H9 (cell line): ENCODE data around the gene LINGO3. TPM values are rescaled to one million over a fixed set of nuclear protein-coding genes. Genes with fewer than 3 reads are reported as not detected.

Experiments used
- DNase-seq: peaks from one replicate; pipeline ENCODE4 v3.0.0-alpha.2; 2017
- H2AFZ ChIP-seq: one replicate; pipeline ENCODE4 v1.6.1; 2013; ENCODE audit warnings: mild to moderate bottlenecking, low read length, control low read depth, moderate library complexity
- H2AK5ac ChIP-seq: 2 replicates; pipeline ENCODE4 v1.6.1; 2013; ENCODE audit warnings: low read length, control low read depth, mixed read lengths; ENCODE audit not compliant: insufficient read length
- H2BK120ac ChIP-seq: one replicate; pipeline ENCODE4 v1.6.1; 2013; ENCODE audit warnings: low read depth, mild to moderate bottlenecking, low read length, control low read depth, inconsistent platforms; ENCODE audit not compliant: poor library complexity, severe bottlenecking
- H2BK12ac ChIP-seq: 2 replicates; pipeline ENCODE4 v1.6.1; 2013; ENCODE audit warnings: low read length, control low read depth, mixed read lengths, low read depth; ENCODE audit not compliant: insufficient read length
- H2BK15ac ChIP-seq: 2 replicates; pipeline ENCODE4 v1.6.1; 2013; ENCODE audit warnings: low read depth, low read length, control low read depth
- H2BK20ac ChIP-seq: one replicate; pipeline ENCODE4 v1.6.1; 2013; ENCODE audit warnings: low read depth, mild to moderate bottlenecking, low read length, control low read depth, inconsistent platforms; ENCODE audit not compliant: poor library complexity, severe bottlenecking
- H2BK5ac ChIP-seq: 2 replicates; pipeline ENCODE4 v1.6.1; 2013; ENCODE audit warnings: low read length, control low read depth, mixed read lengths; ENCODE audit not compliant: insufficient read length
- H3K14ac ChIP-seq: 2 replicates; pipeline ENCODE4 v1.6.1; 2013; ENCODE audit warnings: low read length, control low read depth; ENCODE audit not compliant: insufficient read depth
- H3K18ac ChIP-seq: 2 replicates; pipeline ENCODE4 v1.6.1; 2013; ENCODE audit warnings: low read depth, mild to moderate bottlenecking, mixed read lengths, low read length, control low read depth; ENCODE audit not compliant: insufficient read length
- H3K23ac ChIP-seq: 2 replicates; pipeline ENCODE4 v1.6.1; 2013; ENCODE audit warnings: low read length, control low read depth, mixed read lengths, low read depth; ENCODE audit not compliant: insufficient read length
- H3K23me2 ChIP-seq: 2 replicates; pipeline ENCODE4 v1.6.1; 2013; ENCODE audit warnings: low read depth, mild to moderate bottlenecking, mixed read lengths, low read length, control low read depth; ENCODE audit not compliant: insufficient read length, poor library complexity, severe bottlenecking
- H3K27ac ChIP-seq: 2 replicates; pipeline ENCODE4 v1.5.1; 2013; ENCODE audit warnings: low read length, control low read depth, mixed read lengths, low read depth; ENCODE audit not compliant: insufficient read length
- H3K27me3 ChIP-seq: 2 replicates; pipeline ENCODE4 v1.6.1; 2013; ENCODE audit warnings: low read length, control low read depth, inconsistent platforms; ENCODE audit not compliant: insufficient read depth
- H3K4ac ChIP-seq: 2 replicates; pipeline ENCODE4 v1.6.1; 2013; ENCODE audit warnings: low read depth, mild to moderate bottlenecking, control low read depth, inconsistent platforms, low read length, moderate library complexity
- H3K4me1 ChIP-seq: 2 replicates; pipeline ENCODE4 v1.6.1; 2013; ENCODE audit warnings: low read length, control low read depth, inconsistent platforms; ENCODE audit not compliant: insufficient read depth
- H3K4me2 ChIP-seq: 2 replicates; pipeline ENCODE4 v1.6.1; 2013; ENCODE audit warnings: low read length, control low read depth, mixed read lengths; ENCODE audit not compliant: insufficient read length, insufficient read depth
- H3K56ac ChIP-seq: 2 replicates; pipeline ENCODE4 v1.6.1; 2013; ENCODE audit warnings: low read depth, mild to moderate bottlenecking, mixed read lengths, low read length, control low read depth; ENCODE audit not compliant: insufficient read length
- H3K79me1 ChIP-seq: 2 replicates; pipeline ENCODE4 v1.6.1; 2013; ENCODE audit warnings: low read depth, mild to moderate bottlenecking, moderate library complexity, low read length, control low read depth, inconsistent platforms; ENCODE audit not compliant: insufficient read depth, poor library complexity, severe bottlenecking
- H3K79me2 ChIP-seq: 2 replicates; pipeline ENCODE4 v1.6.1; 2013; ENCODE audit warnings: low read length, control low read depth, inconsistent platforms; ENCODE audit not compliant: insufficient read depth
- H3K9ac ChIP-seq: 2 replicates; pipeline ENCODE4 v1.6.1; 2013; ENCODE audit warnings: low read length, control low read depth, mixed read lengths; ENCODE audit not compliant: insufficient read length; ENCODE audit errors: extremely low read depth
- H3K9me3 ChIP-seq: one replicate; pipeline ENCODE4 v1.6.1; 2013; ENCODE audit warnings: low read depth, low read length, inconsistent platforms; ENCODE audit not compliant: control insufficient read depth
- H3T11ph ChIP-seq: one replicate; pipeline ENCODE4 v1.6.1; 2013; ENCODE audit warnings: mild to moderate bottlenecking, low read length, control low read depth, inconsistent platforms
- H4K20me1 ChIP-seq: one replicate; pipeline ENCODE4 v1.6.1; 2013; ENCODE audit not compliant: control insufficient read depth, insufficient read length, insufficient read depth
- H4K5ac ChIP-seq: 2 replicates; pipeline ENCODE4 v1.6.1; 2013; ENCODE audit warnings: low read depth, mild to moderate bottlenecking, mixed read lengths, low read length, control low read depth; ENCODE audit not compliant: insufficient read length
- H4K8ac ChIP-seq: replicated peaks from 2 replicates; pipeline ENCODE4 v1.6.1; 2013; ENCODE audit warnings: low read length, control low read depth, mixed read lengths, low read depth; ENCODE audit not compliant: insufficient read length
- H4K91ac ChIP-seq: 2 replicates; pipeline ENCODE4 v1.6.1; 2013; ENCODE audit warnings: low read depth, mild to moderate bottlenecking, moderate library complexity, mixed read lengths, low read length, control low read depth; ENCODE audit not compliant: insufficient read length
- H3K27ac Mint-ChIP-seq, 3 experiments: 2 replicates in 2 of 3; 3 replicates in 1 of 3; pipeline ENCODE4 v1.8.0; 2020 to 2021; ENCODE audit warnings: mixed read lengths in 3 of 3, mild to moderate bottlenecking in 1 of 3, moderate library complexity in 1 of 3
- H3K27me3 Mint-ChIP-seq: 2 replicates; pipeline ENCODE4 v1.8.0; 2021; ENCODE audit warnings: low read depth, mild to moderate bottlenecking, moderate library complexity, mixed read lengths
- H3K36me3 Mint-ChIP-seq, 3 experiments: 2 replicates in 2 of 3; 3 replicates in 1 of 3; pipeline ENCODE4 v1.8.0; 2020 to 2021; ENCODE audit warnings: low read depth in 3 of 3, mixed read lengths in 3 of 3; ENCODE audit not compliant: insufficient read depth in 1 of 3
- H3K4me1 Mint-ChIP-seq, 2 experiments: 2 replicates each; pipeline ENCODE4 v1.8.0; 2020; ENCODE audit warnings: mixed read lengths in 2 of 2
- H3K4me3 Mint-ChIP-seq, 2 experiments: 2 replicates in 1 of 2; 3 replicates in 1 of 2; pipeline ENCODE4 v1.8.0; 2020 to 2021; ENCODE audit warnings: mild to moderate bottlenecking in 2 of 2, mixed read lengths in 2 of 2, moderate library complexity in 1 of 2
- H3K9me3 Mint-ChIP-seq, 2 experiments: 2 replicates in 1 of 2; 3 replicates in 1 of 2; pipeline ENCODE4 v1.8.0; 2020; ENCODE audit warnings: mild to moderate bottlenecking in 2 of 2, mixed read lengths in 2 of 2, moderate library complexity in 1 of 2
- WGBS: extraction: QIAGEN DNeasy Blood & Tissue Kit; methylation state at CpG from one replicate; pipeline ENCODE4 v1.1.7; 2013; ENCODE audit warnings: missing lambda C conversion rate, low lambda C conversion rate, mixed read lengths; ENCODE audit not compliant: insufficient read length; ENCODE audit errors: extremely low coverage; 5-methylcytosine and 5-hydroxymethylcytosine counted together
- total RNA-seq: library from RNA; stranded (reverse); gene quantifications from 2 replicates; pipeline ENCODE4 v1.2.1, GENCODE V29; 2021
- TF ChIP-seq, protein P1 (sequence below): fragments of 200-600 bp; sonication (generic); conservative IDR thresholded peaks from 3 replicates; pipeline ENCODE4 v1.8.0; 2021; ENCODE audit warnings: antibody characterized with exemption, mild to moderate bottlenecking

Gene LINGO3
- total RNA-seq, 1 experiment from 2014 or later: 0.28 TPM

GRCh38 chr19:2291185-2291751 lies 16.7 kb downstream of the LINGO3 start:
- Histone ChIP-seq H2AK5ac (no peak overlapping the region), H2BK12ac (no peak overlapping the region), H2BK20ac (no peak overlapping the region), H3K79me2 (no peaks in the 10 kb centered on the region), H2BK120ac (no peak overlapping the region), H3K27ac (no peak overlapping the region), H3K56ac (no peak overlapping the region), H4K8ac (no peak overlapping the region), H3K4ac (no peak overlapping the region), H3K23ac (no peak overlapping the region), H3K79me1 (no peaks in the 10 kb centered on the region), H3K9ac (no peak overlapping the region), H3K4me1 (no peaks in the 10 kb centered on the region), H3K9me3 (no peaks in the 10 kb centered on the region), H3K4me2 (peak overlapping the region; percentile 65), H3K23me2 (no peaks in the 10 kb centered on the region), H2BK15ac (no peak overlapping the region; the same call in 1 of the 2 replicates), H3K14ac (no peak overlapping the region), H4K20me1 (no peaks in the 10 kb centered on the region), H4K5ac (no peak overlapping the region), H4K91ac (no peak overlapping the region), H3K18ac (no peak overlapping the region), H2BK5ac (no peak overlapping the region), H3T11ph (no peak overlapping the region), H2AFZ (no peak overlapping the region), H3K27me3 (peaks cover 35% of the 10 kb centered on the region; the same call in 1 of the 2 replicates)
- Mint-ChIP-seq H3K27ac (no peak overlapping the region), H3K4me3 (peak overlapping the region; percentile 42 to 64), H3K36me3 (peaks cover 0 to 7% (median 4%) of the 10 kb centered on the region in 3 experiments; a peak in 3 of 7 replicates), H3K27me3 (peaks cover 95% of the 10 kb centered on the region), H3K4me1 (peaks cover 7 to 21% of the 10 kb centered on the region in 2 experiments; a peak in 3 of 4 replicates), H3K9me3 (peaks cover 5 to 6% of the 10 kb centered on the region in 2 experiments; a peak in 3 of 5 replicates)
- peak; percentile 75 for DNase-seq
- WGBS: no CpG with 5 or more reads among the region's 67 CpGs
- TF ChIP-seq, protein P1, sequence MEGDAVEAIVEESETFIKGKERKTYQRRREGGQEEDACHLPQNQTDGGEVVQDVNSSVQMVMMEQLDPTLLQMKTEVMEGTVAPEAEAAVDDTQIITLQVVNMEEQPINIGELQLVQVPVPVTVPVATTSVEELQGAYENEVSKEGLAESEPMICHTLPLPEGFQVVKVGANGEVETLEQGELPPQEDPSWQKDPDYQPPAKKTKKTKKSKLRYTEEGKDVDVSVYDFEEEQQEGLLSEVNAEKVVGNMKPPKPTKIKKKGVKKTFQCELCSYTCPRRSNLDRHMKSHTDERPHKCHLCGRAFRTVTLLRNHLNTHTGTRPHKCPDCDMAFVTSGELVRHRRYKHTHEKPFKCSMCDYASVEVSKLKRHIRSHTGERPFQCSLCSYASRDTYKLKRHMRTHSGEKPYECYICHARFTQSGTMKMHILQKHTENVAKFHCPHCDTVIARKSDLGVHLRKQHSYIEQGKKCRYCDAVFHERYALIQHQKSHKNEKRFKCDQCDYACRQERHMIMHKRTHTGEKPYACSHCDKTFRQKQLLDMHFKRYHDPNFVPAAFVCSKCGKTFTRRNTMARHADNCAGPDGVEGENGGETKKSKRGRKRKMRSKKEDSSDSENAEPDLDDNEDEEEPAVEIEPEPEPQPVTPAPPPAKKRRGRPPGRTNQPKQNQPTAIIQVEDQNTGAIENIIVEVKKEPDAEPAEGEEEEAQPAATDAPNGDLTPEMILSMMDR: peak; percentile 36; the same call in 1 of the 3 replicates
